Activated CD8-positive, alpha-beta memory T cell treated with anti-CD3 and anti-CD28 coated beads for 24 hours (primary cell): ENCODE results near the gene BOC.
"Not testable (repeated sequence)": the region's sequence is repeated elsewhere in the genome, so short reads cannot be mapped to it uniquely, and the experiment has no call there.

Source experiments
- DNase-seq: peaks from one replicate; pipeline ENCODE4 v3.0.0-alpha.2; 2020

The BOC gene, protein sequence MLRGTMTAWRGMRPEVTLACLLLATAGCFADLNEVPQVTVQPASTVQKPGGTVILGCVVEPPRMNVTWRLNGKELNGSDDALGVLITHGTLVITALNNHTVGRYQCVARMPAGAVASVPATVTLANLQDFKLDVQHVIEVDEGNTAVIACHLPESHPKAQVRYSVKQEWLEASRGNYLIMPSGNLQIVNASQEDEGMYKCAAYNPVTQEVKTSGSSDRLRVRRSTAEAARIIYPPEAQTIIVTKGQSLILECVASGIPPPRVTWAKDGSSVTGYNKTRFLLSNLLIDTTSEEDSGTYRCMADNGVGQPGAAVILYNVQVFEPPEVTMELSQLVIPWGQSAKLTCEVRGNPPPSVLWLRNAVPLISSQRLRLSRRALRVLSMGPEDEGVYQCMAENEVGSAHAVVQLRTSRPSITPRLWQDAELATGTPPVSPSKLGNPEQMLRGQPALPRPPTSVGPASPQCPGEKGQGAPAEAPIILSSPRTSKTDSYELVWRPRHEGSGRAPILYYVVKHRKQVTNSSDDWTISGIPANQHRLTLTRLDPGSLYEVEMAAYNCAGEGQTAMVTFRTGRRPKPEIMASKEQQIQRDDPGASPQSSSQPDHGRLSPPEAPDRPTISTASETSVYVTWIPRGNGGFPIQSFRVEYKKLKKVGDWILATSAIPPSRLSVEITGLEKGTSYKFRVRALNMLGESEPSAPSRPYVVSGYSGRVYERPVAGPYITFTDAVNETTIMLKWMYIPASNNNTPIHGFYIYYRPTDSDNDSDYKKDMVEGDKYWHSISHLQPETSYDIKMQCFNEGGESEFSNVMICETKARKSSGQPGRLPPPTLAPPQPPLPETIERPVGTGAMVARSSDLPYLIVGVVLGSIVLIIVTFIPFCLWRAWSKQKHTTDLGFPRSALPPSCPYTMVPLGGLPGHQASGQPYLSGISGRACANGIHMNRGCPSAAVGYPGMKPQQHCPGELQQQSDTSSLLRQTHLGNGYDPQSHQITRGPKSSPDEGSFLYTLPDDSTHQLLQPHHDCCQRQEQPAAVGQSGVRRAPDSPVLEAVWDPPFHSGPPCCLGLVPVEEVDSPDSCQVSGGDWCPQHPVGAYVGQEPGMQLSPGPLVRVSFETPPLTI

DNA sequence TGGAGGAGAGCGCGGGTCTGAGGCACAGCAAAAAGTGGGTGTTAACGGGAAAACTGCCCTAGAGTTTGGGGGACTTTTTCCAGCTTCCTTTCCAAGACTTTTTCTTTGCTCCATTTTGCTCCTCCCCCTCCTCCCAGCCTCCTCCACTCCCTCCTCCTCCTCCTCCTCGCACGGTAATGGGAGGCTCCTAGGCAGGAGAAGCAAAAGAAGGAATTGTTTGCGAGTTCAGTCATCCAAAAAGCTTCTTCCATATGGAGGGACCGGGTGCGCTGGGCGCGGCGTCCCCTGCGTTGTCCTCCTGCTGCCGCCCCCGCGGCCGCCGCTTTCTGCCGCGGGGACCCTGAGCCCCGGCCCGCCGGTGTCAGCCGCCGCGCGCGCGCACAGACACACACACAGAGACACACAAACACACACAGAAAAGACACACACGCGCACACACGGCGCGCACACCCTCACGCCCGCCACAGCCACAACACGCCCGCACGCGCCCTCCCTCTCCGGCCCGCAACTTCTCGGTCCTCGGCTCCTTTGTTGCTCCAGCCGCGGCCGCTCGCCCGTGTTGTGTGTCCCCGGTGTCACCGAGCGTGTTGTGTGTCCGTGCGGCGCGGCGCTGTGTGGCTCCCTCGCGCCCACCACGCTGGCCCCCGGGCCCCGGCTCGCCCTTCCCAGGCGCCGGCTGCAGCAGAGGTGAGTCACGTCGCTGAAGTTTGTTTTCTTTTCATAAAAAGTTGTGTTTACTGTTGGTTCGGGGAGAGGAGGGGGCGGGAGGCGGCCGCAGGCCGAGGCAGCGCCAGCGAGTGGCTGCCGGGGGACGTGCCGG lies at the start of gene BOC:
TSS of gene BOC (plus strand) at position 228 of the 820 bp plus-strand sequence. CDS start 38,246 bp downstream, outside the sequence.
- no peak for DNase-seq

DNA sequence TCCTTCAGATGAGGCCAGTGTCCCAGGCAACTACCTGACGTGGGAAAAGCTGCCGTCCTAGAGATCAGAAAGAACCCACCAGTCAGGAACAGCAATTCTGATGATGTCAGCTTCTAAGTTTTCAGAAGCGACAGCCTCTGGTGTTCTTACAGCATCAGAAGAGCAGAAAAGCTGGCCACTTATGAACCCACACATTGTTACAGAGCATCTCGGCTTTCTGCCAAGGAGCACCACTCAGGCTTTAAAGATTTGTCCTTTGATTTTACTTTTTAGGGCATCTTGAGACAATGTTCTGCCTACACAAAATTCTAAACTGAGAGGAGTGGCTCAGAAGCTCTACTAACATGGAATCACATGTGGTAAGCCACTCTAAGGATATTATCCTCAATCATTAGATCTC lies 49.7 kb upstream of the BOC start:
- DNase-seq, result no peak

DNA sequence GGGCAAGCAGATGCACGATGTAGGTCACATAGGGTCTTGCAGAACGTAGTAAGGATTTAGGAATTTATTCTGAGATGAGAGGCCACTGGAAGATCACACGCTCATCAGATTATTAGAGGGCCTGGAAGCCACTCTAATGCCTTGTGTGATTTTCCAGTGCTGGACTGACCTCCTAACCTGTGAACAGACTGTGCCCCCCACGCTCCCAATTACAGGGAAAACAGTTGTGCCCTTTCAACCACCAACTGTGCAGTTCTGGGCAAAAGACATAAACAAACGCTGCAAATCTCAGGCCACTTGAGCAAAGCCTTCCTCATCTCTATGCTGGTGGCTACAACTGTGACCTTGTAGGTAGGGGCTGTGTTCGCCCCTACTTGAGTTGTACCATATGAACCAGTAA lies 48.2 kb upstream of the BOC start:
- DNase-seq, result no peak

DNA sequence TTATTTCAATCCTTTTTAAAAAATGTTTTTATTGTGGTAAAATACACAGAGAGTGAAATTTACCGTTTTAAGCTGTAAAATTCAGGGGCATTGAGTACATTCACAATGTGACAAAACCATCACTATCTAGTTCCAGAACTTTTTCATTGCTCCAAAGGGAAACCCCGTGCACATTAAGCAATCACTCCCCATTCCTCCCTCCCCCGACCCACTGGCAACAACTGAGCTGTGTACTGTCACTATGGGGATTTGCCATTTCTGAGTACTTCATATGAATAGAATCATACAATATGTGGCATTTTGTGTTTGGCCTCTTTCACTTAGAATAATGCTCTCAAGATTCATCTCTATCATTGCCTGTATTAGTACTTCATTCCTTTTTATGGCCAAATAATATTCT lies 45.5 kb upstream of the BOC start:
- DNase-seq, result no peak

DNA sequence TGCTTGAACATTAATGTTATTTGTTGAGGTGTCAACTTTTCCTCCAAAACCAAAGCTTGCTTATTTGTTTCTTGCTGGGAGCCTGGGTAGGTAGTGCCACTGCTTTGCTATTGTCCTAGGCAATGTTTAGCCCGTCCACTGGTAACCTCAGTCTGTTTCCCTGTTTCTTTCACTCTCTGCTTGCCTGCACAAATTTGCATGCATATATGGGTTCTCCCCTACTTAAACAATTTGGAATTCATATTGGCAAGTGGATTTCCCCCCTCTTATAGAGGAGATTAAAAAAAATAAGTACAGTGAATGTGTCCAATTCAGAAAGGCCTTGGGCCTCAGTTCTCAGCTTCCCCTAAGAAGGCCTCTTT lies 45.0 kb upstream of the BOC start:
- DNase-seq, result no peak

DNA sequence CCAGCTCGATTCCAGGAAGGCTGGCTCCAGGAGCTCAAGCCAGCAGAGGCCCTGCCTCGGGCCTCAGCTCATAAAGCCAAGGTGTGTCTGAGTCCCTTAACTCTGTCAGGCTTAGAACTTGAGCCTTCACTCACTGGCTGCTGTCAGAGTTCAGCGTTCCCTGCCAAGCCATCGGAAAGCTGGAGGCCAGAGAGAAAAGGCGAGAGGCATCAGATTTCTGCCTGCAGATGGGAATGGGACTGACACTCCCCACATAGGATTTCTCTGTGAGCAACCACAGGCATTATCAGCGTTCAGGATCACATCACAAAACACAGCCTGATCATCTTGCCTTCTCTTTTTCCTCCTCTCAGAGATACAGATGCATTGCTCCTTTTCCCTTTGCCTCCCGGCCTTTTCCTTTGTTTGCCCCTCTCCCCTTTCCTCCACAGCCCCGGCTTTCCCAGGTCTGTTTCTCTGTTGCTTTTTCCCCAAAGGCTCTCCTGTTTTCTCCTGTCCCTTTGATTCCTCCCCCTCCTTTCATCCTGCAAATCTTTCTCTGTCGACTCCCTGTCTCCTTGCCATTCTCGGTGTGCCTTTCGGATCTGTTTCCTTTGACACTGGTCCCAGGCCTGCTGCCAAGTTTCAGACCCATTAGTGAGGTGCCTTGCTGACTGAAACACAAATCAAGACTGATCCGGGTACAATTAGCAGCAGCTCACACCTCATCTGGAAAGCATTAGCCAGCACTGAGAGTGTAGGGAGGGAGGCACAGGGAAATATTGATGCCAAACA lies 44.5 kb upstream of the BOC start:
- no peak for DNase-seq

DNA sequence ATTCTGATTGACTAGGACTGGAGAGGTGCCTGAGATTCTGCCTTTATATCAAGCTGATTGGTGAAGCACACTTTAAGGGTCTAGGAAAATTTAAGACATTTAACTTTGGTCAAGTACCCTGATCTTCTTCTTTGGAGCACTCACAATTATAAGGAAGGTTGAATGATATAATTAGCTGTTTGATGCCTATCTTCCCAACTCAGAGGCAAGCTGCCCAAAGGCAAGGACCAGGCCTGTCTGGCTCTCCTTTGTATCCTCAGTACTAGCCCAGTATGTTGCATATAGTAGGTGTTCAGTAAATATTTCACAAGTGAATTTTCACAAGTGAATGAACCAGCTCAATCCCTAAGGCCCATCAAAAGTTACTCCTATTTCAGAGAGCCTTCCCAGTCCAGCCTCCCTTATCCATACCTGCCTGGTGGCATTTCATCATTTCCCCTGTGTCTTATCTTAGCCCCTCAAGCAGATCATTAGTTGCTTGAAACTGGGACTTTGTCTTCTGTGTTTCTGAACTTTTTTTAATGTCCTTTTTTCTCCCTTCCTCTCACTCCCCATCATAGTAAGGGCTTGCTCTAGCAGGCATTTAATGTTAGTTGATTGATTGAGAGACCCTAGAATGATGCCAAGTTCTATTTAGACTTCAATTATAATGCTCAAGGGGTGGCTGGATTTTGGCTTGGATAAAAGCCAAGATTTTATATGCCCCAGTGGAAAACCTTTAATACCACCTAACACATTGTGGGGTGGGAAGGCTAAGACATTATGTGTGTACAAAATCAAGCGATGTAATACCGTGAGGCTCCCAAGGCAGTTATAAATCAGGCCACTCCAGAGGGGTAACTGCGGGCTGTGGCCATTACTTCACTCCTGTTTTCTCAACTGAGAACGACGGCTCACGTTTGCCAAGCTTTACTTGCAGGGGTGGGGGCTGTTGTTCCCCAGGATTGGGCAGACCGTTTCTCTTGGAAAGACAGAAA lies 43.2 kb upstream of the BOC start:
- no peak for DNase-seq

DNA sequence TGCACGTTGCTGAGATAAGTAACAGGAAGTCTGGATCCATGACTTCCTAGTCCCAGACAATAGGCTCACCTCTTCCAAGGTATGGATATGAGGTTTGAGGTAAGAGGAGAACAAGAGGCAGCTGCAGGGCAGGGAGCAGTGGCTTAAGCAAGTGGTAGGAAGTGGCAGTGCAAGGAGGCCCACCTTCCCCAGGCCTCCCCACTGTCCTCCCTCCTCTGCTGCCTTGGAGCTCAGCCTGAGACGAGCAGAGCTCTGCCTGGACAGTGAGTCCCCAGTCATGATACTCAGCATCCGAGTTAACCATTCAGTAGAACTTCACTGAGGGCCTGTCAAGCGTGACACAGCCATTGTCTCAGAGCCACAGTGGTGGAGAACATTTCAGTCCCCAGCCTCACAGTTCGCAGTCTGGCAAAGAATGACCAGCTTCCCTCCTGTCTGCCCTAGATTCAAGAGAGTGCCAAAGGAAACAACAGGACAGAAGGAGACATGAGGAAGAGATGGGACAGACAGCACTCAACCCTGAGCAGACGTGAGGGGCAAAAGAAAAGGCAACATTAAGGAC lies 41.4 kb upstream of the BOC start:
- DNase-seq, result no peak

DNA sequence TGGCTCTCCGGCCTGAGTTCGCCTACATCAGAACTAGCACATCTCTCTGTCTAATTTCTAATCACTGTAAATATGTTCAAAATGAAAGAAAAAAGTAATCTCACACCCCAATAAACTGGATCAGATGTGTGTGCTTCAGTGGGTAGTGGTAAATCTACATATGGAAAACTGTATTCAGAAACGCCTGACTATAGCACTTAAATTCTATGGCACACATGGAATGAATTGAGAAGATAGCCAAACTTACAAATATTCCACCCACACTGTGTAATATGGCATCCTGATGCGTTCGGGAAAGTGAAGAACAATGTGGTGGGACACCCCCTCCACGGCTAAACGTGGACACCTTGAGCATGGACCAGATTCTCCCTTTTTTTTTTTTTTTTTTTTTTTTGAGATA lies 40.6 kb upstream of the BOC start:
- no peak for DNase-seq

DNA sequence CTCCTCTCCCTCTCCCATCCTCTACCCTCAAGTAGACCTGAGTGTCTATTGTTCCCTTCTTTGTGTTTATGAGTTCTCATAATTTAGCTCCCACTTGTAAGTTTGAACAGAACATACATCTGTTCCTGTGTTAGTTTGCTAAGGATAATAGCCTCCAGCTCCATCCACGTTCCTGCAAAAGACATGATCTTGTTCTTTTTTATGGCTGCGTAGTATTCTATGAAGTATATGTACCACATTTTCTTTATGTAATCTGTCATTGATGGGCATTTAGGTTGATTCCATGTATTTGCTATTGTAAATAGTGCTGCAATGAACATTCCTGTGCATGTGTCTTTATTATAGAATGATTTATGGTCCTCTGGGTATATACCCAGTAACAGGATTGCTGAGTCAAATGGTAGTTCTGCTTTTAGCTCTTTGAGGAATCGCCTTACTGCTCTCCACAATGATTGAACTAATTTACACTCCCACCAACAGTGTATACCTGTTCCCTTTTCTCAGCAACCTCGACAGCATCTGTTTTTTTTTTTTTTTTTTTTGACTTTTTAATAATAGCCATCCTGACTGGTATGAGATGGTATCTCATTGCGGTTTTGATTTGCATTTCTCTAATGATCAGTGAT lies 39.6 kb upstream of the BOC start:
- DNase-seq, result not testable (repeated sequence)

DNA sequence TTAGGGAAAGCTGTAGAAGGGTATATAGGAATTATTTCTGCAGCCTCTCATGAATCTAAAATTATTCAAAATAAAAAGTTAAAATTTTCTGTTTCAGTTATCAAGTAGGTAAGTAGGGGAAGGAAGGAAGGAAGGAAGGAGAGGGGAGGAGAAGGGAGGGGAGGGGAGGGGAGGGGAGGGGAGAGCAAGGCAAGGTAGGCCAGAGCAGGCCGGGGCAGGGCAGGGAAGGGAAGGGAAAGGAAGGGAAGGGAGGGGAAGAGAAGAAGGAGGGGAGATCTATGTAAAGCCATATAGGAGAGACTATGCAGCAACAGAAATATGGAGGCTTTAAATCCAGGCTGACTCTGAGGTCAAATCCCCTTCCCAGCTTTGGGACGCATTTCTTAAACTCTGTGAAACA lies 38.3 kb upstream of the BOC start:
- DNase-seq, result no peak

DNA sequence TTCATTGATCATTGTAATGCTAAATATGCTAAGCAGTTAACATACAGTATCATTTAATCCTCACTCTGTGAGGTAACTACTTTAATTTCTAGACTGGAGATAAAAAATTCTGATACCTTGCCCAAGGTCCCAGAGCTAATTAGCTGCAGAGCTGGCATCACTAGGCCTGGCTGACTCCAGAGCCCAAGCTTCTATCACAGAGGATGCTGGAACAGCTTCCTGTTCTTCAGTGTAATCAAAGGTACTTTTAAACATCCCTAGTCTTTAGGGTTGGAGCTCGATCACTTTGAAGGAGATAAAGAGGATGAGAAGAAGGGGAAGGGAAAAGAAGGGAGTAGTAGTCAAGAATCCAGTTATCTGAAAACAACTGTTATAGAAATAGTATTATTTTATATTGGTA lies 37.1 kb upstream of the BOC start:
- DNase-seq, result no peak

DNA sequence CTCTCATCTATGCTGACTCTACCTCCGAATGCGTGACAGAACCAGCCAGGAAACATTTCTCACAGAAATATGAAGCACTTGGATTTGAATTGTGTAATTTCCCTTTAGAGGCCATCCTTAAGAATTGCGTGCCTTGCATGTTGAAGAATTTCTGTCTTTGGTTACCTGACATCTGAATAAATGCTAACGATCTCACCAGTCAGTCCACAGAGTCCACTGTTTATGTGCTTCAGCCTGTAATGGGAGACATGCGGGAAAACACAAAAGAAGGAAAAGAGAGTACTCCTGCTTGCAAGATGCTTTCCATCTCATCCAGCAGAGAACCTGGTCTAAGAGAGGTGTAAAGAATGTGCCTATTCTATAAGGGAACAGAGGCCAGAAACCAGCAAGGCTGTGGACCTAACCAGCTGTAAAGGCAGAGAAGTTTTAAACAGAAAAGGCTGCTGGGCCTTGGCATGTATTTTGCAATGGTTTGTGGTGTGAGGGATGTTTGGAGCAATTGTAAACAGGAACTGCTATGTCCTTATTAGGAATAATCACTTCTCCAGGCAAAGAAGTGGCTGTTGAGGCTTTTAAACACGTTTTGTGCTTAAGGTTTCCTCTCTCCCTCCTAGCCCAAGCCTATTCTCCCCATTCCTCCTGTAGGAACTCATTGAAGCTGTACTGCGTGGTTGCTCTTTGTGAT lies 36.4 kb upstream of the BOC start:
- DNase-seq, result no peak

DNA sequence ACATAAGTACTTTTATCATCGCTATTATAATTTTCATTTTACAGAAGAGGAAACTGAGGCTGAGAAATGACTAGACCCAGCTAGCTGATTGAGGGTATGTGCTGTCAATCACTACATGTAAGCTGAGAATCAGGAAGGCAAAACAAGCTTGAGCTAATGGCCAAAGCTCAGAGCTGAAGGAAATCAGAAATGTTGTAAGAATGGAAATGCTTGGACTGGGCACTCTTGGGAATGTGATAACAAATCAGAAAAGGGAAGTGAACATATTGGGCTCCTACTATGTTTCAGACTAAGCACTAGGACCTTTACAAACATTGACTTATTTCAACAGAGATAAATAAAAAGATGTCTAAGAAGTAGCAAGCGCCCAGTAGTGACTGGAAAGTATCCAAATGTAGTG lies 33.8 kb upstream of the BOC start:
- DNase-seq, result no peak

DNA sequence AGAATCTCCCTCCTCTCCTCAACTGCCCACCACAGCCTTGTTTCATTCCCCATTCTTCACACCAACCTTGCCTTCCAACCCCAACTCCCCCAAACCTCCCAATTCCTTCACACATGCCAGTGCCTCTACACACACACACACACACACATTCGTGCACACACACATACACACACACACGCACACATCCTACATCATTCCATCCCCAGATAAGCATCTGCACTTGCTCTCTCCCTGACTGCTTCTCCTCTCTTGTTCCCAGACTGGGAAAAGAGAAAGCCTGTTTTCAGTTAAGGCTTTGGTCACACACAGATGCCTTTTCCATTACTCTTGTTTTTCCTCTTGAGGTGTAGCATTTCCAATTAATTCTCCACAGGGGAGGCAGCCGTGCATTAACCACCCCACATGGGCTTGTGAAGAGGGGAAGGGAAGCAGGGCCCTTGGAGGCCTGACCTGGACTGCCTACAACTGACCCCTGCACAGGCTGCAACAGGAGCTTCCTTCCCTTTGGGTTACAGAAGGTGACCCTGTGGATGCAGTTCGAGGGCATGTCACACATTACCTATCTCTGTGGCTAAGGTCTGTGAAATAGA lies 32.0 kb upstream of the BOC start:
- no peak for DNase-seq

DNA sequence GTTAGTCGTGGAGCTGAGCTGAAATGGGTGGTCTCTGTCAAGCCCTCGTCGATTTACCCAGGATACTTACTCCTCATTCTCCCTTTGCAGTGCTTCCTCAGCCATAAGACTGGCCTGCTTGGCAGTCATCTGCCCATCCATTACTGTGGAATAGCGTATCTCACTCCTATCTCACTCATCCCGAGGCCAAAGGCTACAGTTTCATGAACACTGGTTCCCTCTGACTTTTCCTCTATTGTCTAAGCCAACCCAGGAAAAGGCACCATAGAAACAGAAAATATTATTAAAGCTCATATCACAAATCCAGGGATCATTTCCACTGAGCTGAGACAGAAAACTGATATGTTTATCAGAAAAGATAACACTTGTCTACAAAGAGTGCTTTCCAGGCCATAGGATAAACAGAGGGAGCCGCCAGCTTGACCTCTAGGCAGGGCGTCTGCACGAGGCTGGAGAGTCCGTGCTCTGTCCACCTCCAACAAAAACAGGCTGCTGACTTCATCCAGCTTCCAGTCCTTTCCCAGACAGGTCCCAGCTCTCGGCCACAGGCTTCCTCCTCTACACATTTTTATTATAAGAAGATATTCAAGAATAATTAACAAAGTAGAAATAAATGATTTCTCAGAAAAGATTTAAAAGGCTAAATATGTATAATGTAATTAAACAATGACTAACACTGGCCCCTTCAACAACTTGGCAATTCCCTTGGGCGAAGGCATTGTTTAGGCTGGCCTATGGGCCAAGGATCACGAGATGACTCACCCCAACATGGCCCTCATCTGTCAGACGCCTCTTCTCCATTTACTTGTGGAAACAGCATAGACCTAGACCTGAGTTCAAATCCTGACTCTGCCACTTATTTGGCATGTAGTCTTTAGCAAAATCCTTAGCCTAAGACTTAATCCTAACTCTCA lies 27.4 kb upstream of the BOC start:
- no peak for DNase-seq

DNA sequence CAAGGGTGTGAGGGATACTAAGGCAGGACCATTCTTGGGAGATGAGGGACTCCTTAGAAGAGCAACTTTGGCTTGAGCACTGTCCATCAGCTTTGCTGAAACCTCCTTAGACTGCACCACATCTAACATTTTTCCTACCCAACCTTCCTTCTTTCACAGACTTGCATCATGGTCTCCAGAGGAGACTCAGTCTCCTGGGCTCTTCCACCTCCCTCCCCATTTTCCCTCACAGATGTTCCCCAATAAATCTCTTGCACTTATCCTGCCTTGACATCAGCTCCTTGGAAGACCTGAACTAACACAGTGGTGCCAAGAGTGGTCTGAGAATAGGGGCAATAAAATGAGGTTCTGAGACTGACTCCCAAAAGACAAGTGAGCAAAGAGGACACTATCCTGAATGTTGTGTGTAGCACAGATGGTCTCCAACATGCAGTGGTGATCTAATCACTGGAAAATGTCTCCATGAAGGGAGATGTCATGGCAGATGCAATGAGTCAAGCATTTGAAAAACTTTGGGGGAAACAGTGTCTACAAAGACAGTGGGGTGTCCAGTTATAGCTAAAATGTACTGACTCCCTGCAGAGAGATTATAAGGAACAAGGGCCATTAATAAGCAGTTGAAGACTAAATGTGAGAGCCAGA lies 26.0 kb upstream of the BOC start:
- DNase-seq, result no peak
